Measurements from ENCODE around the gene LSM14B.

The LSM14B gene

DNA sequence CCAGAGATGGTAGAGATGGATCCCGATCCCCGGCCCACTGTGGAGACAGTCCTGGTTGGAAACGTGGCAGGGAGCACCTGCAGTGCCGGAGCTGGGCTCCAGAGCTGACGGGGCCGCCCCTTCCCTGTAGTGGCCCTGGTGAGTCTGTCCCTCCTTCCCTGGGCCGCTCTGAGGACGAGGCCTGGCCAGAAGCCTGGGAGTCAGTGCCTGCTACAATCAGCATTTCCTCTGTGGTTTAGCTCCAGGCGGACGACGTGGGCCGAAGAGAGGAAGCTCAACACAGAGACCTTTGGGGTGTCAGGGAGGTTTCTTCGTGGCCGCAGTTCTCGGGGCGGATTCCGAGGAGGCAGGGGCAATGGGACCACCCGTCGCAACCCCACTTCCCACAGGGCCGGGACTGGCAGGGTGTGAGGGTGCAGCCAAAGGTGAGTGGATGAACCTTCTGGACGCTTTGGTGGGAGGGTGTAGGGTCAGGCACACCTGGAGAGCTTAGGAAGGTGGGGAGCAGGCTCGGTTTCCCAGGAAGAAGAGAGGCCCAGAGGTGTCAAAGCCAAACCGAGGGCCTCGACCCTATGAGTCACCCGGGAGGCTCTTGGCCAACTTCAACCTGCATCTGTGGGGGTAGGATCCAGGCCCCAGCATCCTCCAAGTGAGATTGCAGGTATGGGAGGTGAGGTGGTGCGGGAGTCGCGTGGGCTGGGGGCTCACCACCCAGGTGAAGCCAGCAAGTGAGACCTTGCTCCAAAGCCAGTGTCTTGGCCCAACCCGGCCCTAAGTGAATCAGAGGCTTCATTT lies 11.0 kb downstream of the LSM14B start:
- DNase-seq: no peak

DNA sequence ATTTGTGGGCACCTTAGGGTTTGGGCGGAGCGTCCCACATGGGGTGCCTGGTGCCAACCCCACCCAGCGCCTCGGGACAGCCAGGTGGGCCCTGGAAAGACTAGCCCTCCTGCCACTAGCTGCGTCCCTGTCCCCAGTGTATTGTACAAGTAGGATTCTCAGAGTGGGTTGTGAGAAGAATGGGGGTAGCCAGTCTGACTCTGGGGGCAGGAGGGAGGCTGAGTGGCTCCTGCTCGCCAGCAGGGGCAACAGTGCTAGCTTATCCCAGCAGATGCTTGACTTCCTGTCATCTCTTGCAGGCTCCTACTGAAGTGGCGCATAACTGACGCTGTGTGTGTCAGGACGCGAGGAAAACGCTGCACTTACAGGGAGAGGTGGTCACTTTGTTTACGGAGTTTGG lies 11.6 kb downstream of the LSM14B start:
- DNase-seq: no peak

GRCh38 chr20:62134735-62135231 lies 12.5 kb downstream of the LSM14B start:
- no peak for DNase-seq

GRCh38 chr20:62135573-62136266 lies 13.4 kb downstream of the LSM14B start:
- DNase-seq: no peak

DNA sequence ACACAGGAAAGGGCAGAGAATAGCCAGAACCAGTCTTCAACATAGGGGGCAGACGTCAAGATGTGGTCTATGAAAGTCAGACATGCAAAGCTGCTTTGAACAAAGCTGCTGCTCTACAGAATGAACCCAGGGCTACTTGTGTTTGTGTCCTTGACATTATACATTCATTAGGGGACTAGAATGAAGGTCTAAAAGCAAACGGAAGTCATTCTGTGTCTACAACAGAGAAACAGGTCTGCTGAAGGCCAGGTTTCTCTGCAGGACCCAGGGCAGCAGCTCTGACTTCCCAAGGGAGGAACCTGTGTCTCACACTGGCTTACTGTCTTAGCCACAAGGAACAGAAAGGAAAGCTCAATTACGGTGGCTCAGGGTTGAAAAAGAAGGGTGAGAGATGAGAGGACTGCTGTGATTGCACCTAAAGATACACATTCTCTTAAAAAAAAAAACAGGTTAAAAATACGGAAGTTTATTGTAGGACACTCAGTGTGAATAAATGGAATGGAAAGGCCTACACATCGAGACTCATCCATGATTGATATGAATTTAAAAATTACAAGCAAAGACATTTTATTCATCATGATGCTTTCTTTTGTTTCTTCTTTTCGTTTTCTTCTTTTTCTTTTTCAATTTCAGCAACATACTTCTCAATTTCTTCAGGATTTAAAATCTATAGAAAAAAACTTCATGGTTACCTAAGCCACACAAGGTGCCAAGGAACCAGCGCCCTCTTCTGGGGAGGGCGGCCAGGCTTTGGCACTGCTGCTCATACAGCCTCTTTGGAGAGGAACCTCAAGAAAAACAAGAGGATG lies 14.2 kb downstream of the LSM14B start:
- DNase-seq: peak; percentile 53

- no peak for DNase-seq
Observed at GRCh38 chr20:62137092-62137384, 14.8 kb downstream of the LSM14B start.

GRCh38 chr20:62137478-62138203 lies 15.4 kb downstream of the LSM14B start:
- no peak for DNase-seq

GRCh38 chr20:62138204-62138543 lies 15.9 kb downstream of the LSM14B start:
- DNase-seq: no peak

DNA sequence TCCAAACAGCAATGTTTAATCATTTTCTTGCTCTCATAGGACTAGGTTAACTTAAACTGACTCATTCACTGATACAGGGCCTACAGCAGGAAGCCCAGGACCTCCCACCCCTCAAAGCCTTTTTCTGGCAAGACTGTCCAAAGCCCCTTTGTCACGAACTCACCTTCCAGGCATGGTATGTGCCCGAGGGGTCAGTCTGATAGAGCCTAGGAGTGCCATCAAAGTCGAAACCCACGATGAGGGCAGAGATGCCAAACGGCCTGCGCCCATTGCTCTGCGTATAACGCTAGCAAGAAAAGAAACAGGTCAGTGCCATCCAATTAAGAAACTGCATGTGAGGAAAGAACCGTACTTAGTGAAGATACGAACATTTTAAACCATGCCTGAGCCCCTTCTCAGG lies 16.6 kb downstream of the LSM14B start:
- no peak for DNase-seq

- no peak for DNase-seq
Observed at GRCh38 chr20:62139636-62140035, 17.4 kb downstream of the LSM14B start.

GRCh38 chr20:62141043-62141396 lies 18.7 kb downstream of the LSM14B start:
- no peak for DNase-seq

DNA sequence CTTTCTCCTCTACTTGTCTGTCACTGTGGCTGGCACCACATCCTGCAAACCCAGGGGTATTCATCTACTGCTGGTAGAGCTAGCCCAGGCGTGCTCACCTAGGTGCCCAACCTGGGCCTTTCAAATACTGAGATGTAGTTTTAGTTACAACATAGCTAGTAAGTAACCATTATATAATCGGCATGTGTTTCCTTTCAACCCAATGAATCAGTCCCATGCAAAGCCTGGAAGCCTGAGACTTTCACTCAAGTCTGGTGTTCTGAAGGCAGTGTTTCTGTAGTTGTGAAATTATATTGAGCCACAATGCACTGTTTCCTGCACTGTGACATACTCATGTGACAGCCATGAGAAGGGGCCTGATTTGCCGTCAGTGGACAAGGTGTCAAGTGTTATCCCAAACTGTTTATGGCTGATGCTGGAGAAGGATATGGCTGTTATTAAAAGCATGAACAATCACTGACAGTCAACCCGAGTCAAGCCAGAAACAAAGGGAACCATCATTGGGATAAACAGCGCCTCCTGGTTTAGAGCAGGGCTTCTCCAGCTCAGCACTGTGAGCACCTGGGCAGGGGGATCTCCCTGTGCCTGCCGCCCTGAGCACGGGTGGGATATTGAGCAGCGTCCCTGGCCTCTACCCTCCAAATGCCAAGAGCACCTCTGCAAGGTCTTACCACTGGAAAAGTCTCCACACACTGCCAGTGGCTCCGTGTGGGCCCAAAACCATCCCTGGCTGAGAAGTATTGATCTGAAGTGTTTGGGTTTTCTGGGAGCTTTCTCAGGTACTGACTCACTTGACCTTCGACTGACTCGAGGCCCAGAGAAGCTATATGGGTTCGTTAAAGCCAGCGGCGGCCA lies 19.3 kb downstream of the LSM14B start:
- peak; percentile 28 for DNase-seq

DNA sequence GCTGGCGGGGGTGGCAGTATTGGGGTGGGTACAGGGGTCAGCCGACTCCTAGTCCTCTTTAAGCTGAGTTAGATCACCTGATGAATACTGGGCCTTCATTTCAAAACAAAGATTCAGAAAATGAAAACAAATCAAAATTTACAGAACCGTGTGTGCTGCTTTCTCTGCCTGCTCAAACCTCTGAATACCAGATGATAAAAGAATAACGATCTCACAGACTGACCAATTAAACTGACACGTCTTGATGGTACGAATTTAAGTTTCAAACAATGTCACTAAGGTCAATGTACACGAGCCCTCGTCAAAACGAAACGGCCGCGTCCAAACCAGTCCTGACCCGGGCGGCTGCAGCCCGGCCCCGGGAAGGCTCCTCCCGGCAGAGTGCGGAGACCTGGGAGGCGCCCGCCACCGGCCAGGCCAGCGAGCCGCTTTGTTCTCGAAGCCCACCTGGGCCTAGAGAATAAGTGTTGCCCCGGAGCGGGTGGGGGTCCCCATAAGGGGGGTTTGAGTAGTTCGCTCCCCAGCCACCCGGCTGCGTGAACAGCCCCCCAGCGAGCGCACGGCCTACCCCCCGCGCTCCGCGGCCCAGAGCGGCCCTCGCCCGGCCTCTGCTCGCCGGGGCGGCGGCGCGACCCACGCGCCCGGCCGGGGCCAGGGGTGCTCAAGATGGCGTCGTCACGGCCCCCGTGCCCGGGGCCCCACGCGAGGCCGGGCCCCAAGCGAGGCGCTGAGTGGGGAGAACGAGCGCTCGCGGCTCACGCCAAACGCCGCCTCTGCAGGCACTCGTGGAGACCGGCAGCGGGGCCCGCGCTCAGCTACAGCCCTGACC lies 20.2 kb downstream of the LSM14B start:
- DNase-seq: no peak

GRCh38 chr20:62143081-62143956 lies 21.0 kb downstream of the LSM14B start, which contains the start of the genes PSMA7 and SS18L1:
TSS of gene PSMA7 (minus strand) at chr20:62143394. CDS start at chr20:62143303, 91 bp downstream.
TSS of gene SS18L1 (plus strand) at chr20:62143769. CDS start at chr20:62143821, 52 bp downstream.
- DNase-seq: peak; percentile 84

GRCh38 chr20:62143957-62144825 lies 21.9 kb downstream of the LSM14B start:
- peak; percentile 62 for DNase-seq

GRCh38 chr20:62145688-62146018 lies 23.4 kb downstream of the LSM14B start:
- no peak for DNase-seq

- DNase-seq: no peak
Observed at GRCh38 chr20:62146019-62146755, 23.9 kb downstream of the LSM14B start.

DNA sequence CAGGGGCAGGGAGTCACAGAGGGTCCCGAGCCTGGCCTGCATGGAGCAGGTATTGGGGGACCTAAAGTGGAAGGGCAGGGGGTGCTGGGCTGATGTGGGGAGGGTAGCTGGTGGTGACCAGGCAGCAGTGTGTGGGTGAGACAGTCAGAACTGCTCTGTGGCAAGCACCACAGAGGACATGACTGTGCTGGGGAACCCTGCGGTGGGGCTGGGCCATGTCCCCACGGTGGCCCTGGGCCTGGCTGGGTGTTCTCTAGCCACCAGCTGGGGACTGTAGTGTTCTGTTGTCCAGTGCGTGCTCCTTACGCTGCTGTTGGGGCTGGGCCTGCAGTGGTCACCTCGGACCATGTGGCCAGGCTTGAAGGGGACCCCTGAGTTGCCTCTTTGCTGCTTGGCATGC lies 24.9 kb downstream of the LSM14B start:
- no peak for DNase-seq
